ENCODE results near the gene SLC30A5. TPM values are rescaled to one million over a fixed set of nuclear protein-coding genes. Genes with fewer than 3 reads are reported as not detected.
A peak's percentile ranks its signal among the peaks of the same experiment; 100 is the strongest.

The SLC30A5 gene
- total RNA-seq, 1 experiment from 2014 or later, result 64.6 TPM

DNA sequence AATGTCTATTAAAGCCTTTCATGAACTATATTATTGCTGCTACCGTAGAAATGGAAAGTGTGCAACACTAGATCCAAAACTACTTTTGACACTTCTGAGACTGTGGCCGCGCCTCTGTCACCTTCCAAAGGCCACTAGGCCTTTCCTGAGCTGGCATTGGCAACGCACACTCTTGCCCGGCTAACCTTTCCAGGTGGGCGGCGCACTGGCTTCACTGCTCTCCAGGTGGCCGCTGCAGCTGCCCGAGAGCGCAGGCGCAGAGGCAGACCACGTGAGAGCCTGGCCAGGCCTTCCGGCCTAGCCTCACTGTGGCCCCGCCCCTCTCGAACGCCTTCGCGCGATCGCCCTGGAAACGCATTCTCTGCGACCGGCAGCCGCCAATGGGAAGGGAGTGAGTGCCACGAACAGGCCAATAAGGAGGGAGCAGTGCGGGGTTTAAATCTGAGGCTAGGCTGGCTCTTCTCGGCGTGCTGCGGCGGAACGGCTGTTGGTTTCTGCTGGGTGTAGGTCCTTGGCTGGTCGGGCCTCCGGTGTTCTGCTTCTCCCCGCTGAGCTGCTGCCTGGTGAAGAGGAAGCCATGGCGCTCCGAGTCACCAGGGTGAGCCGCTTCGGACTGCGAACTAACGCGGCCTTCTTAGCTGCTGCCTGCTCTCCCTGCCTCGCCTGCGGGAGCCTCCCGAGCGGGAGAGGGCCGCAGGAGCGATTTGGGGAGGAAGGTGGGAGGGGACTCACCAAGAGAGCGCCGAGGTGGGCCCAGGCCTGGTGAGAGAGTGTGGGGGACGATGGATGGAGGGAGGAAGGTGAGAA is 73.1 kb downstream of the SLC30A5 start, which contains the start of gene CCNB1:
CCNB1 (plus strand) TSS at position 465 of the 807 bp plus-strand sequence; CDS start at position 578, 113 bp downstream.
- H3K27me3 ChIP-seq (replicated peaks; ENCODE audit: insufficient read depth, low read depth, low read length, poor library complexity), result no peaks in the 10 kb centered on the region
- no peaks in the 10 kb centered on the region for H3K9me3 ChIP-seq (ENCODE audit: low read depth, low read length, poor library complexity, severe bottlenecking)
- CTCF ChIA-PET, result no interaction called here
- H3K27ac ChIP-seq (ENCODE audit: low read depth, low read length, poor library complexity, severe bottlenecking), result peak within 1 kb of the TSS; percentile 95
- POLR2A ChIA-PET (ENCODE audit: low non-redundant PET), result interaction anchor here (0.6 to 0.7 kb wide), 3 partner anchors 9 to 49 kb away, joined by 3 to 5 read pairs (median 3); no protein-coding TSS in a partner anchor
- BruUV-seq (replicated peaks), result no TSS peak
- TF ChIP-seq, protein P1, sequence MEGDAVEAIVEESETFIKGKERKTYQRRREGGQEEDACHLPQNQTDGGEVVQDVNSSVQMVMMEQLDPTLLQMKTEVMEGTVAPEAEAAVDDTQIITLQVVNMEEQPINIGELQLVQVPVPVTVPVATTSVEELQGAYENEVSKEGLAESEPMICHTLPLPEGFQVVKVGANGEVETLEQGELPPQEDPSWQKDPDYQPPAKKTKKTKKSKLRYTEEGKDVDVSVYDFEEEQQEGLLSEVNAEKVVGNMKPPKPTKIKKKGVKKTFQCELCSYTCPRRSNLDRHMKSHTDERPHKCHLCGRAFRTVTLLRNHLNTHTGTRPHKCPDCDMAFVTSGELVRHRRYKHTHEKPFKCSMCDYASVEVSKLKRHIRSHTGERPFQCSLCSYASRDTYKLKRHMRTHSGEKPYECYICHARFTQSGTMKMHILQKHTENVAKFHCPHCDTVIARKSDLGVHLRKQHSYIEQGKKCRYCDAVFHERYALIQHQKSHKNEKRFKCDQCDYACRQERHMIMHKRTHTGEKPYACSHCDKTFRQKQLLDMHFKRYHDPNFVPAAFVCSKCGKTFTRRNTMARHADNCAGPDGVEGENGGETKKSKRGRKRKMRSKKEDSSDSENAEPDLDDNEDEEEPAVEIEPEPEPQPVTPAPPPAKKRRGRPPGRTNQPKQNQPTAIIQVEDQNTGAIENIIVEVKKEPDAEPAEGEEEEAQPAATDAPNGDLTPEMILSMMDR (conservative IDR thresholded peaks at IDR 0.05; ENCODE audit: low read depth, low read length), result no peak
- no peak for TF ChIP-seq EZH2 (IDR thresholded peaks at IDR 0.05; ENCODE audit: borderline replicate concordance, low read depth, low read length, poor library complexity, severe bottlenecking)
- intact Hi-C loops (cut with micrococcal nuclease; ENCODE audit: unreplicated experiment), result no loop called here
- peaks cover 40% of the 10 kb centered on the region for H3K36me3 ChIP-seq (ENCODE audit: insufficient read depth, low read length, poor library complexity, severe bottlenecking)
- peaks cover 21% of the 10 kb centered on the region for H3K4me1 ChIP-seq (ENCODE audit: insufficient read depth, low read length, poor library complexity, severe bottlenecking)
- peak; percentile 99 for DNase-seq (ENCODE audit: low spot score)
- H3K4me3 ChIP-seq (ENCODE audit: low read depth, low read length, poor library complexity, severe bottlenecking), result peak within 1 kb of the TSS; percentile 94

DNA sequence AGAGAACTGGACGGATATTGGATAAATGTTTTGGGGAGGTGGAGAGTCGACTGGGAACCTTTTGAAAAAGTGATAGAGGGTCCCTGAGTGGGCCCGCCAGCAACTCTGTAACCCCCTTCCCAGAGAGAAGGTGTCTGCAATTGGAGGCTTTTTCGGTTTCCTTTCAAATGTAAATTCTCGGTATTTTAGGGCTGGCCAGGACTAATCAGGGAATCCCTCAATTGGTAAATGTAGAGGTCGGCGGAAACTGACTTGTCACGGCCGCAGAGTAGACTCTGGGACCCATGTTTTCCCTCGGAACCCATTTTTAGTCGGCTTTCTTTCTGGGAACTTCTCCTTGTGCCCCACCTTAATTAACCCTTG is 73.7 kb downstream of the SLC30A5 start:
- CTCF ChIA-PET, result no interaction called here
- Histone ChIP-seq H3K36me3 (ENCODE audit: insufficient read depth, low read length, poor library complexity, severe bottlenecking) (peaks cover 45% of the 10 kb centered on the region), H3K27ac (ENCODE audit: low read depth, low read length, poor library complexity, severe bottlenecking) (peak overlapping the region; percentile 95), H3K4me3 (ENCODE audit: low read depth, low read length, poor library complexity, severe bottlenecking) (peak overlapping the region; percentile 94), H3K27me3 (replicated peaks; ENCODE audit: insufficient read depth, low read depth, low read length, poor library complexity) (no peaks in the 10 kb centered on the region), H3K9me3 (ENCODE audit: low read depth, low read length, poor library complexity, severe bottlenecking) (no peaks in the 10 kb centered on the region), H3K4me1 (ENCODE audit: insufficient read depth, low read length, poor library complexity, severe bottlenecking) (peaks cover 21% of the 10 kb centered on the region)
- no peak for TF ChIP-seq EZH2 (IDR thresholded peaks at IDR 0.05; ENCODE audit: borderline replicate concordance, low read depth, low read length, poor library complexity, severe bottlenecking)
- TF ChIP-seq, protein P1 (conservative IDR thresholded peaks at IDR 0.05; ENCODE audit: low read depth, low read length), result no peak
- POLR2A ChIA-PET (ENCODE audit: low non-redundant PET), result interaction anchor here (0.6 kb wide), 1 partner anchor 48 kb away, joined by 3 read pairs; no protein-coding TSS in a partner anchor
- DNase-seq (ENCODE audit: low spot score), result no peak
- no TSS peak for BruUV-seq (replicated peaks)
- intact Hi-C loops (cut with micrococcal nuclease; ENCODE audit: unreplicated experiment), result no loop called here

DNA sequence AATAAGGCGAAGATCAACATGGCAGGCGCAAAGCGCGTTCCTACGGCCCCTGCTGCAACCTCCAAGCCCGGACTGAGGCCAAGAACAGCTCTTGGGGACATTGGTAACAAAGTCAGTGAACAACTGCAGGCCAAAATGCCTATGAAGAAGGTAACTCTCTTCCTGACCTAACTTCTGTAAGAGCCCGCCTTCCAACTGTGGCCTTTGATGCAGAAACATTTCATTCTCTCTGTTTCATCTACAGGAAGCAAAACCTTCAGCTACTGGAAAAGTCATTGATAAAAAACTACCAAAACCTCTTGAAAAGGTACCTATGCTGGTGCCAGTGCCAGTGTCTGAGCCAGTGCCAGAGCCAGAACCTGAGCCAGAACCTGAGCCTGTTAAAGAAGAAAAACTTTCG is 74.1 kb downstream of the SLC30A5 start:
- peaks cover 21% of the 10 kb centered on the region for H3K4me1 ChIP-seq (ENCODE audit: insufficient read depth, low read length, poor library complexity, severe bottlenecking)
- H3K9me3 ChIP-seq (ENCODE audit: low read depth, low read length, poor library complexity, severe bottlenecking), result no peaks in the 10 kb centered on the region
- peak overlapping the region; percentile 95 for H3K27ac ChIP-seq (ENCODE audit: low read depth, low read length, poor library complexity, severe bottlenecking)
- no peaks in the 10 kb centered on the region for H3K27me3 ChIP-seq (replicated peaks; ENCODE audit: insufficient read depth, low read depth, low read length, poor library complexity)
- H3K36me3 ChIP-seq (ENCODE audit: insufficient read depth, low read length, poor library complexity, severe bottlenecking), result peaks cover 50% of the 10 kb centered on the region
- DNase-seq (ENCODE audit: low spot score), result no peak
- no TSS peak for BruUV-seq (replicated peaks)
- peak overlapping the region; percentile 94 for H3K4me3 ChIP-seq (ENCODE audit: low read depth, low read length, poor library complexity, severe bottlenecking)
- ChIA-PET CTCF (no interaction called here), POLR2A (ENCODE audit: low non-redundant PET) (no interaction called here)
- TF ChIP-seq, protein P1 (conservative IDR thresholded peaks at IDR 0.05; ENCODE audit: low read depth, low read length), result no peak
- TF ChIP-seq EZH2 (IDR thresholded peaks at IDR 0.05; ENCODE audit: borderline replicate concordance, low read depth, low read length, poor library complexity, severe bottlenecking), result no peak
- intact Hi-C loops (cut with micrococcal nuclease; ENCODE audit: unreplicated experiment), result no loop called here

Data from A673 (cell line).